GM23338 (cell line): ENCODE results near the gene AKAP7.

Source experiments
- CREB1 ChIP-seq: fragments of 250-450 bp; sonication (Bioruptor Pico); IDR thresholded peaks from 2 replicates; pipeline ENCODE4 v1.5.0; 2020; ENCODE audit warnings: low read depth, mild to moderate bottlenecking, moderate library complexity
- CTCF ChIP-seq, 2 experiments: fragments of 200-600 bp in 1 of 2; sonication (generic) in 1 of 2; conservative IDR thresholded peaks; 2 replicates each; pipeline versions ENCODE4 v1.5.1 to v1.6.1; 2016 to 2017; ENCODE audit warnings: antibody characterized with exemption in 2 of 2, low read depth in 2 of 2, mild to moderate bottlenecking in 2 of 2, moderate library complexity in 1 of 2
- EZH2 ChIP-seq: fragments of 200-600 bp; sonication (generic); IDR thresholded peaks from one replicate; pipeline ENCODE4 v1.8.0; 2017; ENCODE audit warnings: antibody characterized with exemption, mild to moderate bottlenecking, low read depth; ENCODE audit not compliant: unreplicated experiment
- EZH2phosphoT487 ChIP-seq: fragments of 200-600 bp; sonication (generic); IDR thresholded peaks from one replicate; pipeline ENCODE4 v1.8.1; 2018; ENCODE audit warnings: antibody characterized with exemption; ENCODE audit not compliant: unreplicated experiment
- JUNB ChIP-seq: IDR thresholded peaks from one replicate; pipeline ENCODE4 v1.6.1; 2016; ENCODE audit warnings: antibody characterized with exemption; ENCODE audit not compliant: unreplicated experiment
- POLR2AphosphoS5 ChIP-seq: IDR thresholded peaks from 2 replicates; pipeline ENCODE4 v1.6.1; 2016; ENCODE audit warnings: antibody characterized with exemption, low read depth
- REST ChIP-seq: IDR thresholded peaks from one replicate; pipeline ENCODE4 v1.6.1; 2018; ENCODE audit warnings: antibody characterized with exemption; ENCODE audit not compliant: unreplicated experiment
- ZNF114 ChIP-seq: fragments of 250-450 bp; sonication (Bioruptor Pico); IDR thresholded peaks from 2 replicates; pipeline ENCODE4 v1.5.0; 2020; ENCODE audit warnings: mild to moderate bottlenecking, moderate library complexity
- ZNF331 ChIP-seq: fragments of 250-450 bp; sonication (Bioruptor Pico); IDR thresholded peaks from 2 replicates; pipeline ENCODE4 v1.5.0; 2020; ENCODE audit warnings: low read depth, mild to moderate bottlenecking, moderate library complexity

- TF ChIP-seq CTCF (conservative IDR thresholded peaks at IDR 0.05; ENCODE audit: low read depth in 2 of 2) (no peak), EZH2 (no peak), POLR2AphosphoS5 (no peak), EZH2phosphoT487 (no peak), REST (no peak), ZNF331 (CRISPR knock-in tag) (no peak), CREB1 (CRISPR knock-in tag) (no peak), ZNF114 (CRISPR knock-in tag) (no peak), JUNB (no peak)
Observed at GRCh38 chr6:131134220-131134979, 867 bp upstream of the AKAP7 start.
